NT2/D1 (cell line): Measurements from ENCODE around the gene TMEM164.

Source experiments
- SUZ12 ChIP-seq: IDR thresholded peaks from 2 replicates; pipeline ENCODE4 v1.6.1; 2011; ENCODE audit not compliant: insufficient read length, insufficient read depth; ENCODE audit errors: extremely low read depth
- YY1 ChIP-seq: IDR thresholded peaks from 2 replicates; pipeline ENCODE4 v1.6.1; 2011; ENCODE audit not compliant: insufficient read length, insufficient read depth
- ZNF274 ChIP-seq: IDR thresholded peaks from 2 replicates; pipeline ENCODE4 v1.6.1; 2011; ENCODE audit warnings: mild to moderate bottlenecking, low read depth, low read length

- no peak for TF ChIP-seq YY1
- TF ChIP-seq ZNF274, result no peak
- TF ChIP-seq SUZ12, result no peak
These were observed 209.4 kb downstream of the TMEM164 start for GRCh38 chrX:110212299-110212698.
